A549 (cell line): ENCODE measurements around the gene ZFYVE28. TPM values are rescaled to one million over a fixed set of nuclear protein-coding genes. Genes with fewer than 3 reads are reported as not detected.

Experiments used
- ATAC-seq, 2 experiments: fragments of 200-7000 bp in 1 of 2; fragments of >200 bp in 1 of 2; cut with Nextera tagmentation in 1 of 2; cut with Tn5 transposase in 1 of 2; 3 replicates each; pipeline versions ENCODE4 v1.8.0 to v1.9.1; 2018 to 2020; ENCODE audit warnings: mild to moderate bottlenecking in 1 of 2, moderate library complexity in 1 of 2
- CTCF ChIA-PET: fragments of 300-600 bp; sonication (Branson Sonifier 250); formaldehyde crosslinking; extraction: SDS; loops from one replicate; lab custom pipeline; 2021; ENCODE audit warnings: antibody characterized with exemption, inconsistent platforms; lab: Yijun Ruan, JAX
- POLR2A ChIA-PET: fragments of 350-600 bp; formaldehyde crosslinking; extraction: SDS; loops from one replicate; lab custom pipeline; 2021; ENCODE audit warnings: antibody characterized with exemption, inconsistent platforms; lab: Yijun Ruan, JAX
- DNase-seq, 2 experiments: peaks; one replicate each; pipeline versions ENCODE4 v3.0.0 to v3.0.0-alpha.2; 2011 to 2016; ENCODE audit warnings: low read depth in 1 of 2, low spot score in 1 of 2
- FAIRE-seq: peaks from 2 replicates; lab custom pipeline; 2011; peaks lifted over from hg19 to GRCh38; lab: Jason Lieb, UNC
- H3K27ac ChIP-seq, 2 experiments: fragments of >200 bp; sonication (Bioruptor Twin); formaldehyde crosslinking; 3 replicates each; pipeline ENCODE4 v1.5.1; 2016 to 2017
- H3K4me1 ChIP-seq: fragments of >200 bp; sonication (Bioruptor Twin); formaldehyde crosslinking; 3 replicates; pipeline ENCODE4 v1.6.1; 2016
- H3K4me2 ChIP-seq: fragments of >200 bp; sonication (Bioruptor Twin); formaldehyde crosslinking; 3 replicates; pipeline ENCODE4 v1.6.1; 2016
- H3K4me3 ChIP-seq: fragments of >200 bp; sonication (Bioruptor Twin); formaldehyde crosslinking; 3 replicates; pipeline ENCODE4 v1.5.1; 2016
- H3K9me3 ChIP-seq: fragments of >200 bp; sonication (Bioruptor Twin); formaldehyde crosslinking; 3 replicates; pipeline ENCODE4 v1.6.1; 2016
- E2F6 ChIP-seq: IDR thresholded peaks from 2 replicates; pipeline ENCODE4 v1.6.1; 2012; ENCODE audit warnings: low read depth, borderline replicate concordance
- EHF ChIP-seq: fragments of 250-450 bp; sonication (Bioruptor Pico); IDR thresholded peaks from 2 replicates; pipeline ENCODE4 v1.5.0; 2020; ENCODE audit warnings: mild to moderate bottlenecking
- EHMT2 ChIP-seq: fragments of 200-600 bp; sonication (generic); IDR thresholded peaks from 2 replicates; pipeline ENCODE4 v1.6.1; 2016; ENCODE audit warnings: antibody characterized with exemption, low read depth, mild to moderate bottlenecking, moderate library complexity
- FOSB ChIP-seq: fragments of 250-450 bp; sonication (Bioruptor Pico); IDR thresholded peaks from 2 replicates; pipeline ENCODE4 v1.5.0; 2020; ENCODE audit warnings: mild to moderate bottlenecking, moderate library complexity
- FOXS1 ChIP-seq: fragments of 250-450 bp; sonication (Bioruptor Pico); IDR thresholded peaks from 2 replicates; pipeline ENCODE4 v1.5.0; 2020; ENCODE audit warnings: mild to moderate bottlenecking, moderate library complexity
- GATA3 ChIP-seq: IDR thresholded peaks from 2 replicates; pipeline ENCODE4 v1.6.1; 2012; ENCODE audit warnings: borderline replicate concordance
- HOXB13 ChIP-seq: fragments of 250-450 bp; sonication (Bioruptor Pico); IDR thresholded peaks from 2 replicates; pipeline ENCODE4 v1.5.0; 2020; ENCODE audit warnings: low read depth, mild to moderate bottlenecking, moderate library complexity
- KDM1A ChIP-seq: fragments of 200-600 bp; sonication (generic); IDR thresholded peaks from 2 replicates; pipeline ENCODE4 v1.6.1; 2016; ENCODE audit warnings: low read depth, mild to moderate bottlenecking
- MAFK ChIP-seq: fragments of 450-650 bp; IDR thresholded peaks from 2 replicates; pipeline ENCODE4 v1.6.1; 2014; ENCODE audit not compliant: partially characterized antibody
- MAZ ChIP-seq: fragments of 150-350 bp; IDR thresholded peaks from 2 replicates; pipeline ENCODE4 v1.6.1; 2014; ENCODE audit warnings: antibody characterized with exemption, low read depth, low read length, borderline replicate concordance
- MYC ChIP-seq: IDR thresholded peaks from 2 replicates; pipeline ENCODE4 v1.6.1; 2012; ENCODE audit warnings: mild to moderate bottlenecking, inconsistent platforms, low read length, improper control_type of control experiment, borderline replicate concordance
- NPAS2 ChIP-seq: fragments of 250-450 bp; sonication (Bioruptor Pico); IDR thresholded peaks from 2 replicates; pipeline ENCODE4 v1.8.0; 2022; ENCODE audit warnings: mild to moderate bottlenecking, moderate library complexity, borderline replicate concordance
- POLR2AphosphoS2 ChIP-seq: conservative IDR thresholded peaks from 2 replicates; pipeline ENCODE4 v1.6.1; 2012; ENCODE audit warnings: low read length, improper control_type of control experiment, inconsistent platforms
- RFX5 ChIP-seq: fragments of 450-650 bp; IDR thresholded peaks from 2 replicates; pipeline ENCODE4 v1.7.1; 2014; ENCODE audit warnings: antibody characterized with exemption, mild to moderate bottlenecking, moderate library complexity
- SREBF2 ChIP-seq: fragments of 450-650 bp; IDR thresholded peaks from 2 replicates; pipeline ENCODE4 v1.6.1; 2014; ENCODE audit warnings: mild to moderate bottlenecking, moderate library complexity
- ZC3H11A ChIP-seq: fragments of 450-650 bp; IDR thresholded peaks from 2 replicates; pipeline ENCODE4 v1.6.1; 2014; ENCODE audit warnings: antibody characterized with exemption, mild to moderate bottlenecking
- ZNF302 ChIP-seq: fragments of 250-450 bp; sonication (Bioruptor Pico); IDR thresholded peaks from 2 replicates; pipeline ENCODE4 v1.9.0; 2021; ENCODE audit warnings: inconsistent platforms, mild to moderate bottlenecking, moderate library complexity
- ZSCAN20 ChIP-seq: fragments of 250-450 bp; sonication (Bioruptor Pico); IDR thresholded peaks from 2 replicates; pipeline ENCODE4 v1.8.0; 2022; ENCODE audit warnings: mild to moderate bottlenecking, moderate library complexity
- WGBS: methylation state at CpG from one replicate; pipeline ENCODE4 v1.1.6; 2017; ENCODE audit errors: missing lambda C conversion rate; 5-methylcytosine and 5-hydroxymethylcytosine counted together
- polyA plus RNA-seq, 4 experiments: library from polyadenylated mRNA; depleted of rRNA in 3 of 4; stranded (reverse); fragments of >200 nt; fragmentation: RNase III in 1 of 4; extraction: RNeasy Plus Mini Kit Qiagen cat#74134 plus additional on column Dnase treatment in 1 of 4; gene quantifications; 2 replicates in 3 of 4; 3 replicates in 1 of 4; pipeline ENCODE4 v1.2.3, GENCODE V29; 2011 to 2017
- TF ChIP-seq, protein P1 (sequence below): fragments of 200-600 bp; sonication (generic); IDR thresholded peaks from 2 replicates; pipeline ENCODE4 v1.6.1; 2016; ENCODE audit warnings: antibody characterized with exemption, mild to moderate bottlenecking, moderate library complexity
- TF ChIP-seq, protein P2 (sequence below): fragments of >200 bp; sonication (Bioruptor Twin); formaldehyde crosslinking; IDR thresholded peaks from 3 replicates; pipeline ENCODE4 v1.5.1; 2016
- TF ChIP-seq, protein P3 (sequence below): fragments of 150-350 bp; IDR thresholded peaks from 2 replicates; pipeline ENCODE4 v1.6.1; 2014; ENCODE audit warnings: low read depth, mild to moderate bottlenecking, low read length
- TF ChIP-seq, protein P4 (sequence below): IDR thresholded peaks from 2 replicates; pipeline ENCODE4 v1.6.1; 2012

ZFYVE28 gene
- polyA plus RNA-seq, 2 of the 4 experiments (the other 2 are of a cell fraction) = 2.1 to 2.3 TPM

- DNase-seq (no peak), ATAC-seq (no peak; a peak in 1 of 6 replicates), FAIRE-seq (no peak)
- H3K4me3 ChIP-seq = no peak overlapping the region
- no peak overlapping the region for H3K4me2 ChIP-seq
- ChIA-PET CTCF (no interaction called here), POLR2A (no interaction called here)
- H3K4me1 ChIP-seq = peaks cover 14% of the 10 kb centered on the region
- WGBS = 79% methylated on average over 15 of the region's 18 CpGs
- H3K9me3 ChIP-seq = peaks cover 3% of the 10 kb centered on the region; the same call in 1 of the 3 replicates
- TF ChIP-seq NPAS2 (CRISPR knock-in tag) (no peak), POLR2AphosphoS2 (no peak), SREBF2 (no peak), FOSB (CRISPR knock-in tag) (no peak), HOXB13 (no peak), EHMT2 (no peak), GATA3 (no peak), KDM1A (no peak), RFX5 (no peak), MAFK (no peak), MYC (no peak), ZSCAN20 (no peak), E2F6 (no peak), EHF (CRISPR knock-in tag) (no peak), MAZ (no peak)
- TF ChIP-seq, protein P1, sequence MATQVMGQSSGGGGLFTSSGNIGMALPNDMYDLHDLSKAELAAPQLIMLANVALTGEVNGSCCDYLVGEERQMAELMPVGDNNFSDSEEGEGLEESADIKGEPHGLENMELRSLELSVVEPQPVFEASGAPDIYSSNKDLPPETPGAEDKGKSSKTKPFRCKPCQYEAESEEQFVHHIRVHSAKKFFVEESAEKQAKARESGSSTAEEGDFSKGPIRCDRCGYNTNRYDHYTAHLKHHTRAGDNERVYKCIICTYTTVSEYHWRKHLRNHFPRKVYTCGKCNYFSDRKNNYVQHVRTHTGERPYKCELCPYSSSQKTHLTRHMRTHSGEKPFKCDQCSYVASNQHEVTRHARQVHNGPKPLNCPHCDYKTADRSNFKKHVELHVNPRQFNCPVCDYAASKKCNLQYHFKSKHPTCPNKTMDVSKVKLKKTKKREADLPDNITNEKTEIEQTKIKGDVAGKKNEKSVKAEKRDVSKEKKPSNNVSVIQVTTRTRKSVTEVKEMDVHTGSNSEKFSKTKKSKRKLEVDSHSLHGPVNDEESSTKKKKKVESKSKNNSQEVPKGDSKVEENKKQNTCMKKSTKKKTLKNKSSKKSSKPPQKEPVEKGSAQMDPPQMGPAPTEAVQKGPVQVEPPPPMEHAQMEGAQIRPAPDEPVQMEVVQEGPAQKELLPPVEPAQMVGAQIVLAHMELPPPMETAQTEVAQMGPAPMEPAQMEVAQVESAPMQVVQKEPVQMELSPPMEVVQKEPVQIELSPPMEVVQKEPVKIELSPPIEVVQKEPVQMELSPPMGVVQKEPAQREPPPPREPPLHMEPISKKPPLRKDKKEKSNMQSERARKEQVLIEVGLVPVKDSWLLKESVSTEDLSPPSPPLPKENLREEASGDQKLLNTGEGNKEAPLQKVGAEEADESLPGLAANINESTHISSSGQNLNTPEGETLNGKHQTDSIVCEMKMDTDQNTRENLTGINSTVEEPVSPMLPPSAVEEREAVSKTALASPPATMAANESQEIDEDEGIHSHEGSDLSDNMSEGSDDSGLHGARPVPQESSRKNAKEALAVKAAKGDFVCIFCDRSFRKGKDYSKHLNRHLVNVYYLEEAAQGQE = no peak
- TF ChIP-seq, protein P2, sequence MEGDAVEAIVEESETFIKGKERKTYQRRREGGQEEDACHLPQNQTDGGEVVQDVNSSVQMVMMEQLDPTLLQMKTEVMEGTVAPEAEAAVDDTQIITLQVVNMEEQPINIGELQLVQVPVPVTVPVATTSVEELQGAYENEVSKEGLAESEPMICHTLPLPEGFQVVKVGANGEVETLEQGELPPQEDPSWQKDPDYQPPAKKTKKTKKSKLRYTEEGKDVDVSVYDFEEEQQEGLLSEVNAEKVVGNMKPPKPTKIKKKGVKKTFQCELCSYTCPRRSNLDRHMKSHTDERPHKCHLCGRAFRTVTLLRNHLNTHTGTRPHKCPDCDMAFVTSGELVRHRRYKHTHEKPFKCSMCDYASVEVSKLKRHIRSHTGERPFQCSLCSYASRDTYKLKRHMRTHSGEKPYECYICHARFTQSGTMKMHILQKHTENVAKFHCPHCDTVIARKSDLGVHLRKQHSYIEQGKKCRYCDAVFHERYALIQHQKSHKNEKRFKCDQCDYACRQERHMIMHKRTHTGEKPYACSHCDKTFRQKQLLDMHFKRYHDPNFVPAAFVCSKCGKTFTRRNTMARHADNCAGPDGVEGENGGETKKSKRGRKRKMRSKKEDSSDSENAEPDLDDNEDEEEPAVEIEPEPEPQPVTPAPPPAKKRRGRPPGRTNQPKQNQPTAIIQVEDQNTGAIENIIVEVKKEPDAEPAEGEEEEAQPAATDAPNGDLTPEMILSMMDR = no peak
- TF ChIP-seq, protein P3, sequence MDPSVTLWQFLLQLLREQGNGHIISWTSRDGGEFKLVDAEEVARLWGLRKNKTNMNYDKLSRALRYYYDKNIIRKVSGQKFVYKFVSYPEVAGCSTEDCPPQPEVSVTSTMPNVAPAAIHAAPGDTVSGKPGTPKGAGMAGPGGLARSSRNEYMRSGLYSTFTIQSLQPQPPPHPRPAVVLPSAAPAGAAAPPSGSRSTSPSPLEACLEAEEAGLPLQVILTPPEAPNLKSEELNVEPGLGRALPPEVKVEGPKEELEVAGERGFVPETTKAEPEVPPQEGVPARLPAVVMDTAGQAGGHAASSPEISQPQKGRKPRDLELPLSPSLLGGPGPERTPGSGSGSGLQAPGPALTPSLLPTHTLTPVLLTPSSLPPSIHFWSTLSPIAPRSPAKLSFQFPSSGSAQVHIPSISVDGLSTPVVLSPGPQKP = no peak
- TF ChIP-seq, protein P4, sequence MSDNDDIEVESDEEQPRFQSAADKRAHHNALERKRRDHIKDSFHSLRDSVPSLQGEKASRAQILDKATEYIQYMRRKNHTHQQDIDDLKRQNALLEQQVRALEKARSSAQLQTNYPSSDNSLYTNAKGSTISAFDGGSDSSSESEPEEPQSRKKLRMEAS = no peak
- H3K27ac ChIP-seq = no peak overlapping the region
Observed at GRCh38 chr4:2333356-2333841, 85.0 kb downstream of the ZFYVE28 start.

DNA sequence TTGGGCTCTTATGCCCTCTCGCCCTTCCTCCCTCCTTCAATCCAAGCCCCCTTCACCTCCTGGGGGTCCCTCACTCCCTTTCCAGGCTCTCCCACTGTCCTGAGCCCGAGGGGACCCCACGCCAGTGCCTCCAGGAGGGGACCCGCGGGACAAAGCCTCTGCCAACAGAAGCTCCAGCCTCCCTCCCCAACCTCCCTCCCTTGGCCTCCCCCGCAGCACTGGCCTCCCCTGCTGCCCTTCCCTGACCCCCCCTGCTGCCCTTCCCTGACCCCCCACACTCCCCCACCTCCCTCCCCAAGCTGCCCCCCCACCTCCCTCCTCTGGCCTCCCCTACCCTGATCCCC lies 85.5 kb downstream of the ZFYVE28 start:
- FAIRE-seq (no peak), DNase-seq (no peak), ATAC-seq (no peak)
- TF ChIP-seq, protein P3 = no peak
- TF ChIP-seq ZC3H11A (no peak), ZNF302 (CRISPR knock-in tag) (no peak), E2F6 (no peak), FOXS1 (CRISPR knock-in tag) (no peak)
- ChIA-PET CTCF (no interaction called here), POLR2A (no interaction called here)
- H3K4me2 ChIP-seq = no peak overlapping the region
- H3K4me1 ChIP-seq = peaks cover 14% of the 10 kb centered on the region
- peaks cover 5% of the 10 kb centered on the region; the same call in 2 of the 3 replicates for H3K9me3 ChIP-seq
- WGBS = 100% methylated on average over 1 of the region's 6 CpGs
- no peak overlapping the region for H3K27ac ChIP-seq
- no peak overlapping the region for H3K4me3 ChIP-seq
